Activated CD4-positive, CD25-positive, alpha-beta regulatory T cell treated with anti-CD3 and anti-CD28 coated beads, Interleukin-2, amount 50 U/mL, for 72 hours (primary cell): ENCODE measurements around the gene ZDHHC24.

Source experiments
- DNase-seq: peaks from one replicate; pipeline ENCODE4 v3.0.0; 2021

Gene ZDHHC24

GRCh38 chr11:66493130-66493529 is 52.7 kb downstream of the ZDHHC24 start:
- DNase-seq = no peak

GRCh38 chr11:66492161-66492865 is 53.5 kb downstream of the ZDHHC24 start:
- DNase-seq = no peak

- DNase-seq = no peak
These were observed 54.4 kb downstream of the ZDHHC24 start for GRCh38 chr11:66491315-66491935.

GRCh38 chr11:66489636-66490035 is 56.2 kb downstream of the ZDHHC24 start:
- DNase-seq = no peak

- no peak for DNase-seq
These were observed 56.9 kb downstream of the ZDHHC24 start for GRCh38 chr11:66488957-66489356.

GRCh38 chr11:66484806-66485380 is 61.0 kb downstream of the ZDHHC24 start:
- DNase-seq = no peak

DNA sequence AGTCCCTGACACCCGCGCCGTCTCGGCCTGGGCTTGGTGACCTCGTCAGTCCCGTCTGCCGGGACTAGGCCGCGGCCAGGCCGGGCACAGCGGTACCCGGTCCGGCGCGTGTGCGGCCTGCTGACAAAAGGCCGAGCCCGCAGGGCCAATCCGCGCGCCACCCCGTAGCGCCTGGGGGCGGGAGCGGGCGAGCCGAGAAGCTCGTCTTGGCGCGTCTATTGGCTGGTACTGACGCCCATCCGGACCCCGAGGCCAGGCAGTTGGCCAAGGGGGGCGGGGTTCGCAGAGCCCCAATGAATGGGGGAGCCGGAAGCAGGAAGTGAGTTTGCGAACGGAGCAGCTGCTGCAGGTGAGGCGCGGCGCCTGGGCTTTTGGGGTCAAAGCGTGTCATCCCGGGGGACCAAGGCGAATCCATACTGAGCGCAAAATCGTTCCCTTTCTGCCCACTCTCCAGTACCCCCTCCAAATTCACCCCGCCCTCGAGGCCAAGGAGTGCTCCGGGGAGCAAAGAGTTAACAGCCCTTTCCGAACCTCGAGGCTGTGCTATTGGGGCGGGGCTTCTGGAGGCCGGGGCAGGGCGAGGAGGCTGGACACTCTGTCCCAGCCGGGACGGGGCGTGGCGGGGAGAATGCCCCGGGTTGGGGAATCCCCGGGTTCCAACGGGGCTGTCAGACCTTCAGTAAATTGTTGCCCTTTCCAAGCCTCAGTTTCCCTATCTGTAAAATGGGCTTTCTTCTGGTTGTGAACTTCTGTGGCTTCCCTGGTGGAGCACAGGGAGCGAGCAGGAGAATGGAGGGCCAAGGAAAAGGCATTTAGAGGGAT is 65.5 kb downstream of the ZDHHC24 start, which contains the start of gene DPP3:
Gene DPP3 (plus strand): TSS at position 318 of the 822 bp plus-strand sequence. CDS start 1,767 bp downstream, outside the sequence.
- DNase-seq = peak; percentile 96

DNA sequence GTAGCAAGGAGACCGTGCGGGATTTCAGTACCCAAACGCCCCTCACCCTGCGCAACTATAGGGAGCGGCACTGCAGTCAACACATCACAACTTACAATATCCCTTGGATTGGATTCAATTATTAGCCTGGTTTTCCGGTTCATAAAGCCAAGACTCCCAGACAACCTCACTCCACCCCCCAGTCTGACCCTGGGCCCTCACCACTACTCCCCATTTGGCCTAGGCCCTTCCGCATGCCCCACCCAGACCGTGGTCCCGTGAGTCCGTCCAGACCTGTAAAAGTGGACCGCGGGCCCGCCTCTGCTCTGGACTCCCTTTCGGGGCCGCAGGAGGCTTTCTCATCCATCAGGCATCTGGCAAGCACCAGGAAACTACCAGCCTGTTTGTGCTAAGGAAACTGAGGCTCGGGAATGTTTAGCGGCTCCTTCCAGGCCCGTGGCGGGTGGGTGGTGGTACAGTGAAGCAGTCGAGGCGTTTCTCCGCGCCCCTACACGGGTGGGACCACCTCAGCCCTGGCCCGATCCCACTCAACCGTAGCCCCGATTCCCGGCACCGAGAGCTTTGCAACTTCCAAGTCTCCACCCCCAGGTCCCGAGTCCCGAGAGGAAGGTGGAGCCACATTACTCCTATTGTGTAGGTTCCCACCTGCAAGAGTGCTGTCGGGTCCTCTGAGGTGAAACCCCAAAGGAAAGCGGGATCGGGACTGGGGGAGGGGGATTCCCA is 66.3 kb downstream of the ZDHHC24 start:
- DNase-seq = peak; percentile 44

DNA sequence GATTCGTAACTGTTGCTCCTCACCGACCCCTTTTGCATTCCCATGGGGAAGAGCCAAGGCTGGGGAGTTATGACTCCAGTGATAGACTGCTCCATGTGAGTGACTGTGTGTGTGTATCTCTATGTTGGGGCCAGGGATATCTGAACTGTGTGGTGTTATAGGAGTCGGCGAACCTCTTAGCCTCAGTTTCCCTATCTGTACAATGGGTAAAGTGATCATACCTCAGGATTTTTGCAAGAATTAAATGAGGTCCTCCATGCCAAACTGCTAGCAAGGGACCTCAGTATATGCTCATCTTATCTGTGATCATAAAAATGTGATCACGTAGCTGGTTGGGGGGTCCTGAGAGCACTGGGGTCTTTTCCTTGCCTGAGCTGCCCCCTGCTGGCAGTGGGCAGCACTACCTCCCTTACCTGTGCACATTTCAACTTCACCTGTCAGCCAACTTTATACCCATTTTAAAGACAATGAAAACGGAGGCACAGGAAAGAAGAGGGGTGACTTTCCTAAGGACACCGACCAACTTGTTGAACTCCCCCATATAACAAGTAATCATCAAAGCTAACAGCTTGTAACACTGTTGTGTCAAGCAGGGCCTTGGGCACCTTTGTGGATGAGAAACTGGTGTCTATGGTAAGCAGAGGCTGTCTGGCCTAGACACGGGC is 67.0 kb downstream of the ZDHHC24 start:
- DNase-seq = peak; percentile 46

GRCh38 chr11:66477263-66478201 is 68.3 kb downstream of the ZDHHC24 start:
- DNase-seq = no peak

GRCh38 chr11:66476841-66477251 is 69.0 kb downstream of the ZDHHC24 start:
- no peak for DNase-seq

DNA sequence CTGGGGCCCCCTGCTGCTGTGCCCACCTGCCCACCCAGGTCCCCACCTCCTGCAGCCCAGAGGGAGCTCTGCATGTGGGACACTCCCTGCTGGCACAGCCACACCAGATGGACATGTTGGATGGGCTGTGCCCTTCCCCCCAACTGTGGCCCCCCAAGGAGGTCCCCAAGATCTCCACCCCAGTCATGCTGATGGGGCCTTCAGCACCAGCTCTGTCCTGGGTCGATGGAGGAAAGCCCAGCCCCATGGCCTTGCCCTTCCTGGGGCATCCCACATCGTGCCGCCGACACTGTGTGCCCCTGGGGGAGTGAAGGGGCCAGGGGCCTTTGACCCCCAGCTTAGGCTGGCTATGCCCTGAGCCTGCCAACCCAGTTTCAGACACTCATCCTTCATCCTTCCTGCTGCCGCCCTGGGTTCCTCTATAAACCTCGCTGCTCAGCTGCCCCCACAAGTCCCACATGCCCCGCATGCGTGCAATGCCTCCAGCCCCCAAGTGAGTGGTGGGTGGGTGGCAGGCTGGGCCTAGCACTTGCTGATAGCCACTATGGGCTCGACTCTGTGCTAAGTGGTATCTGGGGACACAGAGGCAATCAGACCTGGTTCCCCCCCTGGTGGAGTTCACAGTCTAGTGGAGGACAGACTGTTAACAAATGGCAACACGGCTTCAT is 69.5 kb downstream of the ZDHHC24 start:
- DNase-seq = no peak

DNA sequence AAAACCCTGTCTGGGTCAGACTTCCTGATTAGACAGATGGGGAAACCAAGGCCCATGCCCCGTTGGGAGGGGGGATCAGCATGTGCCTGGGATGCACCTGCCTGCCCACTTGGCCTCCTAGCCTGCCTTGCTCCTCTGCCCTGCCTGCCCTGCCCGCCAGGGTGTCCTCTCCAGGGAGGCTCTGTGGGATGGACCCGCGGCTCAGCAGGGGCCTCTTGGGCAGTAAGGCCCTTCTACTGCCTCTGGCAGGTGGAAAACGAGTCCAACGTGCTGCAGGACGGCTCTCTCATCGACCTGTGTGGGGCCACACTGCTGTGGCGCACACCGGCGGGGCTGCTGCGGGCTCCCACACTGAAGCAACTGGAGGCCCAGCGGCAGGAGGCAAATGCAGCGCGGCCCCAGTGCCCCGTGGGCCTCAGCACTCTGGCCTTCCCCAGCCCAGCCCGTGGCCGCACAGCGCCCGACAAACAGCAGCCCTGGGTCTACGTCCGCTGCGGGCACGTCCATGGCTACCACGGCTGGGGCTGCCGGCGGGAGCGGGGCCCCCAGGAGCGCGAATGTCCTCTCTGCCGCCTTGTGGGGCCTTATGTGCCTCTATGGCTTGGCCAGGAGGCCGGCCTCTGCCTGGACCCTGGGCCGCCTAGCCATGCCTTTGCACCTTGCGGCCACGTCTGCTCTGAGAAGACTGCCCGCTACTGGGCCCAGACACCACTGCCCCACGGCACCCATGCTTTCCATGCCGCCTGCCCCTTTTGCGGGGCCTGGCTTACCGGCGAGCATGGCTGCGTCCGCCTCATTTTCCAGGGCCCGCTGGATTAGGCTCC is 70.3 kb downstream of the ZDHHC24 start:
- DNase-seq = no peak

DNA sequence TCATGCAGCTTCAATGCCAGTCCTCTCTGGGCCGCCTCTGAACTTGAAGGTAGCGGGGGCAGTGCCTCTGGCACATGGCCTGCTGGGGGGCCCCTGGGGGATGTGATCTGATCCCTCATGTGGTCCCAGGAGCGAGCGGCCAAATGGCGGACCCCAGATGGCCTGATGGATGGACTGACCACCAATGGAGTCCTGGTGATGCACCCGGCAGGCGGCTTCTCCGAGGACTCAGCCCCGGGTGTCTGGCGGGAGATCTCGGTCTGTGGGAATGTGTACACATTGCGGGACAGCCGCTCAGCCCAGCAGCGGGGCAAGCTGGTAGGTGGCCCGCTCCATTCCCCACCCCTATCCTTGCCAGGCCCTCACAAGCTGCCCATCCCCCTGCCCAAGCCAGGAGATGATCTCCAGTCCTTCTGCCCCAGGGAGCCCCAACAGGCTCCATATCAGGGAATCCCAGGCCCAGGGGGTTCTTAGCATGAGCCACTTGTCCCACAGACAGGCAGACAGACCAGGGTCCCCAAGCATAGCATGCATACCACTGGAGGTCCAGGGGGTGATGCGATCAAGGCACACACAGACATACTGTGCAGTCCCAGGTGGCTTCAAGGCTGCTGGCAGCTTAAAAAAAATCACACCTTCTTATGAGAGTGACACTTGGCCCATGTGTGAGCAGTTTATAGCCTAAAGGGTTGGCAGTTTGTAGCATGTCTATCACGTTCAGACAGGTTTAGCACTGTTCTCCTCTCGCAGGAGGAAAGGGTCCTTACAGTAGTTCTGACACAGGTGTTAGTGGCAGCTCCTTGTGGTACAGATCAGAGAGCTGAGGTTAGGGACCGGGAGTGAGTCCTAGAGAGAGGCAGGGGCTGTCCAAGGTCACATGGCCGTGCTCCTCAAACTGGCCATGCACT is 72.0 kb downstream of the ZDHHC24 start:
- DNase-seq = no peak

GRCh38 chr11:66473167-66473566 is 72.7 kb downstream of the ZDHHC24 start:
- DNase-seq = no peak

- DNase-seq = no peak
These were observed 73.8 kb downstream of the ZDHHC24 start for GRCh38 chr11:66472054-66472453.

DNA sequence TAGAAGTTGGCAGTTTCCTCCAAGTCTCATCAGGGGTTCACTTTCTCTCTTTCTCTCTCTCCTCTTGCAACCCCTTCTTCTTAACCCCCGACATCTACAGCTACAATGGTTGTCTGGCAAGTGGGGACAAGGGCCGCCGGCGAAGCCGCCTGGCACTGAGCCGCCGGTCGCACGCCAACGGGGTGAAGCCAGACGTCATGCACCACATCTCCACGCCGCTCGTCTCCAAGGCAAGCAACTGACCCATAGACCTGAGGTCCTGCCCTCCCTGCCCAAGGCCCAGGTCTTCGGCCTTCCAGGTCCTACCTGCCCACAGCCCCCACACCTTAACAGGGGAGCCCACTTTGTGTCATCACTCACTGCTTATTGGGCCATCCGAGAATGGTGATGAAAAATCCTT is 74.7 kb downstream of the ZDHHC24 start:
- DNase-seq = no peak
